Skeletal muscle tissue (tissue), 4 donors: Measurements from ENCODE around the gene VWA5B2. TPM values are rescaled to one million over a fixed set of nuclear protein-coding genes. Genes with fewer than 3 reads are reported as not detected.

ENCODE experiments used
- H3K27ac ChIP-seq: one replicate; pipeline ENCODE4 v1.7.0; 2013; ENCODE audit warnings: mild to moderate bottlenecking, low read depth, low read length, inconsistent platforms
- H3K27me3 ChIP-seq, 3 donors: one replicate each; pipeline ENCODE4 v1.7.0; 2013; ENCODE audit warnings: low read length in 3 of 3; ENCODE audit not compliant: control insufficient read depth in 3 of 3, insufficient read depth in 3 of 3
- H3K36me3 ChIP-seq, 3 donors: one replicate each; pipeline ENCODE4 v1.7.0; 2013; ENCODE audit warnings: low read length in 3 of 3; ENCODE audit not compliant: control insufficient read depth in 3 of 3, insufficient read depth in 3 of 3
- H3K4me1 ChIP-seq, 3 donors: one replicate each; pipeline ENCODE4 v1.7.0; 2013; ENCODE audit warnings: low read length in 3 of 3, mild to moderate bottlenecking in 3 of 3; ENCODE audit not compliant: control insufficient read depth in 3 of 3, insufficient read depth in 3 of 3
- H3K4me3 ChIP-seq, 3 donors: one replicate each; pipeline ENCODE4 v1.7.0; 2013; ENCODE audit warnings: low read length in 3 of 3
- H3K9ac ChIP-seq, 3 donors: one replicate each; pipeline ENCODE4 v1.7.0; 2013; ENCODE audit warnings: low read length in 3 of 3, mild to moderate bottlenecking in 3 of 3, moderate library complexity in 2 of 3, low read depth in 1 of 3
- H3K9me3 ChIP-seq, 3 donors: one replicate each; pipeline ENCODE4 v1.7.0; 2013; ENCODE audit warnings: low read length in 3 of 3; ENCODE audit not compliant: control insufficient read depth in 3 of 3
- total RNA-seq: library from RNA; depleted of rRNA; stranded (reverse); fragments of >200 nt; gene quantifications from one replicate; pipeline ENCODE4 v1.2.3, GENCODE V29; 2014
- donor health status: Osteomylitis.

Gene VWA5B2
- not detected for total RNA-seq

- H3K4me3 ChIP-seq: peak within 1 kb of the TSS; percentile 23 to 67 (median 66)
- no peaks in the 10 kb centered on the region for H3K36me3 ChIP-seq
- no peaks in the 10 kb centered on the region for H3K9me3 ChIP-seq
- H3K27ac ChIP-seq: no peak within 1 kb of the TSS
- peaks cover 47 to 61% (median 54%) of the 10 kb centered on the region in 3 donors for H3K27me3 ChIP-seq
- peaks cover 5 to 10% (median 10%) of the 10 kb centered on the region in 3 donors for H3K4me1 ChIP-seq
- H3K9ac ChIP-seq: peak within 1 kb of the TSS in 2 of 3 donors; percentile 32 to 45
These were observed at the start of gene VWA5B2 for GRCh38 chr3:184229394-184230080. TSS of gene VWA5B2 (plus strand) at chr3:184229585. CDS start at chr3:184230529, 944 bp downstream.

GRCh38 chr3:184180165-184180564 is 49.2 kb upstream of the VWA5B2 start:
- no peaks in the 10 kb centered on the region for H3K9me3 ChIP-seq
- H3K4me3 ChIP-seq: no peak overlapping the region
- H3K27me3 ChIP-seq: no peaks in the 10 kb centered on the region
- H3K9ac ChIP-seq: peak overlapping the region in 1 of 3 donors; percentile 8
- H3K4me1 ChIP-seq: peaks cover 33 to 47% (median 34%) of the 10 kb centered on the region in 3 donors
- H3K36me3 ChIP-seq: peaks cover 72 to 73% (median 73%) of the 10 kb centered on the region in 3 donors
- H3K27ac ChIP-seq: no peak overlapping the region

GRCh38 chr3:184181596-184181995 is 47.8 kb upstream of the VWA5B2 start:
- H3K9me3 ChIP-seq: no peaks in the 10 kb centered on the region
- peaks cover 72 to 73% (median 73%) of the 10 kb centered on the region in 3 donors for H3K36me3 ChIP-seq
- no peak overlapping the region for H3K27ac ChIP-seq
- H3K4me3 ChIP-seq: no peak overlapping the region
- peaks cover 26 to 44% (median 28%) of the 10 kb centered on the region in 3 donors for H3K4me1 ChIP-seq
- H3K27me3 ChIP-seq: no peaks in the 10 kb centered on the region
- H3K9ac ChIP-seq: no peak overlapping the region

- Histone ChIP-seq H3K36me3 (peaks cover 60 to 71% (median 70%) of the 10 kb centered on the region in 3 donors), H3K4me3 (no peak overlapping the region), H3K4me1 (peaks cover 25 to 44% (median 25%) of the 10 kb centered on the region in 3 donors), H3K27ac (no peak overlapping the region), H3K27me3 (no peaks in the 10 kb centered on the region), H3K9me3 (no peaks in the 10 kb centered on the region), H3K9ac (no peak overlapping the region)
These were observed 45.7 kb upstream of the VWA5B2 start for GRCh38 chr3:184183679-184184078.

GRCh38 chr3:184184546-184185230 is 44.7 kb upstream of the VWA5B2 start:
- Histone ChIP-seq H3K36me3 (peaks cover 60 to 71% (median 71%) of the 10 kb centered on the region in 3 donors), H3K9me3 (no peaks in the 10 kb centered on the region), H3K4me3 (peak overlapping the region in 1 of 3 donors; percentile 69), H3K27ac (peak overlapping the region; percentile 89), H3K27me3 (no peaks in the 10 kb centered on the region), H3K9ac (peak overlapping the region in 2 of 3 donors; percentile 81 to 88), H3K4me1 (peaks cover 28 to 47% (median 29%) of the 10 kb centered on the region in 3 donors)

- Histone ChIP-seq H3K27me3 (no peaks in the 10 kb centered on the region), H3K27ac (peak overlapping the region; percentile 89), H3K9me3 (no peaks in the 10 kb centered on the region), H3K4me1 (peaks cover 28 to 42% (median 29%) of the 10 kb centered on the region in 3 donors), H3K4me3 (peak overlapping the region; percentile 99 to 100 (median 100)), H3K9ac (peak overlapping the region; percentile 91 to 99 (median 98)), H3K36me3 (peaks cover 60 to 71% (median 71%) of the 10 kb centered on the region in 3 donors)
These were observed 43.8 kb upstream of the VWA5B2 start for GRCh38 chr3:184185461-184186183.

GRCh38 chr3:184186184-184186901 is 43.0 kb upstream of the VWA5B2 start, which contains the start of gene ABCF3:
TSS of gene ABCF3 (plus strand) at chr3:184186199. CDS start at chr3:184186208, 9 bp downstream.
- Histone ChIP-seq H3K27me3 (no peaks in the 10 kb centered on the region), H3K9me3 (no peaks in the 10 kb centered on the region), H3K27ac (peak within 1 kb of the TSS; percentile 89), H3K4me1 (peaks cover 28 to 41% (median 29%) of the 10 kb centered on the region in 3 donors), H3K36me3 (peaks cover 59 to 71% (median 71%) of the 10 kb centered on the region in 3 donors), H3K9ac (peak within 1 kb of the TSS; percentile 91 to 99 (median 98)), H3K4me3 (peak within 1 kb of the TSS; percentile 99 to 100 (median 100))

GRCh38 chr3:184186902-184187207 is 42.5 kb upstream of the VWA5B2 start:
- H3K4me1 ChIP-seq: peaks cover 28 to 41% (median 29%) of the 10 kb centered on the region in 3 donors
- peak overlapping the region; percentile 99 to 100 (median 100) for H3K4me3 ChIP-seq
- H3K27ac ChIP-seq: peak overlapping the region; percentile 89
- no peaks in the 10 kb centered on the region for H3K9me3 ChIP-seq
- H3K27me3 ChIP-seq: no peaks in the 10 kb centered on the region
- peak overlapping the region; percentile 91 to 99 (median 98) for H3K9ac ChIP-seq
- peaks cover 58 to 71% (median 71%) of the 10 kb centered on the region in 3 donors for H3K36me3 ChIP-seq

GRCh38 chr3:184188080-184188479 is 41.3 kb upstream of the VWA5B2 start:
- H3K27ac ChIP-seq: no peak overlapping the region
- H3K4me1 ChIP-seq: peaks cover 29 to 41% (median 30%) of the 10 kb centered on the region in 3 donors
- H3K9ac ChIP-seq: no peak overlapping the region
- H3K27me3 ChIP-seq: no peaks in the 10 kb centered on the region
- peaks cover 58 to 71% (median 71%) of the 10 kb centered on the region in 3 donors for H3K36me3 ChIP-seq
- no peaks in the 10 kb centered on the region for H3K9me3 ChIP-seq
- no peak overlapping the region for H3K4me3 ChIP-seq
